Stomach (tissue), 9 donors: ENCODE results near the gene CARF. TPM values are rescaled to one million over a fixed set of nuclear protein-coding genes. Genes with fewer than 3 reads are reported as not detected.

Experiments
- DNase-seq, 2 donors: peaks; one replicate each; pipeline versions ENCODE4 v3.0.0 to v3.0.0-alpha.2; 2013 to 2019
- H3K27ac ChIP-seq, 5 donors: fragments of 200-600 bp in 4 of 5; sonication (generic) in 4 of 5; one replicate each; pipeline ENCODE4 v1.5.1; 2013 to 2019; ENCODE audit warnings: mild to moderate bottlenecking in 1 of 5, moderate library complexity in 1 of 5
- H3K27me3 ChIP-seq, 3 donors: fragments of 200-600 bp; sonication (generic); one replicate each; pipeline ENCODE4 v1.5.1; 2017 to 2019; ENCODE audit warnings: mixed run types in 1 of 3
- H3K36me3 ChIP-seq, 4 donors: fragments of 200-600 bp; sonication (generic); 1 replicate in 3 of 4; 2 replicates in 1 of 4; pipeline ENCODE4 v1.5.1; 2016 to 2019
- H3K4me1 ChIP-seq, 4 donors: fragments of 200-600 bp; sonication (generic); one replicate each; pipeline ENCODE4 v1.5.1; 2016 to 2019
- H3K4me3 ChIP-seq, 4 donors: fragments of 200-600 bp; sonication (generic) in 3 of 4; one replicate each; pipeline ENCODE4 v1.5.1; 2016 to 2019; ENCODE audit warnings: mild to moderate bottlenecking in 1 of 4
- H3K9me3 ChIP-seq, 4 donors: fragments of 200-600 bp; sonication (generic); one replicate each; pipeline ENCODE4 v1.5.1; 2016 to 2019
- CTCF ChIP-seq, 7 experiments: fragments of 450-650 bp in 4 of 7; fragments of 200-600 bp in 3 of 7; sonication (generic) in 3 of 7; IDR thresholded peaks; one replicate each; pipeline ENCODE4 v1.5.1; 2016 to 2019; ENCODE audit warnings: antibody characterized with exemption in 7 of 7, control low read depth in 2 of 7, mild to moderate bottlenecking in 1 of 7
- EP300 ChIP-seq: sonication (generic); formaldehyde crosslinking; IDR thresholded peaks from one replicate; pipeline ENCODE4 v1.6.1; 2017; ENCODE audit warnings: antibody characterized with exemption
- POLR2A ChIP-seq, 4 donors: fragments of 450-650 bp; IDR thresholded peaks; one replicate each; pipeline ENCODE4 v1.6.1; 2016; ENCODE audit warnings: antibody characterized with exemption in 4 of 4, control low read depth in 2 of 4, mild to moderate bottlenecking in 1 of 4, moderate library complexity in 1 of 4
- POLR2AphosphoS5 ChIP-seq, 3 donors: sonication (generic); formaldehyde crosslinking; IDR thresholded peaks; one replicate each; pipeline ENCODE4 v1.6.1; 2016; ENCODE audit warnings: antibody characterized with exemption in 3 of 3
- WGBS, 5 donors: extraction: QIAGEN DNeasy Blood & Tissue Kit in 3 of 5; methylation state at CpG; one replicate each; pipeline versions ENCODE4 v1.1.5 to v1.1.7; 2013 to 2018; 5-methylcytosine and 5-hydroxymethylcytosine counted together
- intact Hi-C: fragments of 100-400 bp; cut with DNase I; formaldehyde crosslinking; loops from one replicate; pipeline ENCODE4 v1.15.1; 2023; ENCODE audit warnings: low total_unique reads
- polyA plus RNA-seq, 3 donors: library from polyadenylated mRNA; stranded (reverse); fragments of 200-250 nt; gene quantifications; one replicate each; pipeline ENCODE4 v1.2.3, GENCODE V29; 2013
- total RNA-seq, 5 donors: library from RNA; depleted of rRNA; stranded (reverse); fragments of >200 nt; gene quantifications; one replicate each; pipeline versions ENCODE4 v1.1.0 to v1.2.3, GENCODE V29; 2014 to 2016
- donor health status: healthy with polysubstance abuse.
- donor health status: Bipolar disorder and iron deficiency.
- donor health status: healthy.

CARF gene
- total and polyA plus RNA-seq, 8 donors = 1.8 to 30.9 (median 20.1) TPM

GRCh38 chr2:203003716-203004115, 91.6 kb downstream of the CARF start:
- intact Hi-C loops = no loop called here
- WGBS, 5 donors = 83 to 91% (median 87%) methylated on average over 8 of the region's 8 CpGs

GRCh38 chr2:203014456-203015199, 102.6 kb downstream of the CARF start, which contains the start of gene NBEAL1:
TSS of gene NBEAL1 (plus strand) at chr2:203014875. CDS start at chr2:203016385, 1,510 bp downstream.
- H3K4me1 ChIP-seq = peaks cover 0 to 52% (median 30%) of the 10 kb centered on the region in 4 donors
- peak; percentile 99 to 100 for DNase-seq
- peak within 1 kb of the TSS; percentile 71 to 79 (median 75) for H3K4me3 ChIP-seq
- TF ChIP-seq CTCF (IDR thresholded peaks at IDR 0.05) = no peak
- TF ChIP-seq EP300 = no peak
- peak in 2 of 4 donors; percentile 52 to 90 for TF ChIP-seq POLR2A (IDR thresholded peaks at IDR 0.05)
- peak; percentile 85 to 92 (median 91) for TF ChIP-seq POLR2AphosphoS5 (IDR thresholded peaks at IDR 0.05)
- H3K27me3 ChIP-seq = no peaks in the 10 kb centered on the region
- intact Hi-C loops = no loop called here
- H3K27ac ChIP-seq = peak within 1 kb of the TSS; percentile 94 to 98 (median 96)
- H3K9me3 ChIP-seq = no peaks in the 10 kb centered on the region
- H3K36me3 ChIP-seq = no peaks in the 10 kb centered on the region
- WGBS, 5 donors = 0 to 1% (median 0%) methylated on average over 40 to 59 of the region's 59 CpGs

More at GRCh38 chr2:203003716-203004115, 91.6 kb downstream of the CARF start:
- Histone ChIP-seq H3K27ac (no peak overlapping the region), H3K36me3 (no peaks in the 10 kb centered on the region), H3K27me3 (no peaks in the 10 kb centered on the region), H3K9me3 (no peaks in the 10 kb centered on the region), H3K4me1 (no peaks in the 10 kb centered on the region), H3K4me3 (no peak overlapping the region)
- DNase-seq = no peak
- TF ChIP-seq CTCF (IDR thresholded peaks at IDR 0.05) (no peak), POLR2A (IDR thresholded peaks at IDR 0.05) (no peak), POLR2AphosphoS5 (IDR thresholded peaks at IDR 0.05) (no peak), EP300 (no peak)

GRCh38 chr2:203016716-203017115, 104.6 kb downstream of the CARF start:
- no peaks in the 10 kb centered on the region for H3K36me3 ChIP-seq
- intact Hi-C loops = no loop called here
- 19 to 52% (median 36%) methylated on average over 3 of the region's 3 CpGs for WGBS, 5 donors
- H3K27me3 ChIP-seq = no peaks in the 10 kb centered on the region
- no peaks in the 10 kb centered on the region for H3K9me3 ChIP-seq
- H3K4me1 ChIP-seq = peaks cover 0 to 73% (median 47%) of the 10 kb centered on the region in 4 donors
- no peak for TF ChIP-seq EP300
- no peak for TF ChIP-seq POLR2A (IDR thresholded peaks at IDR 0.05)
- no peak for TF ChIP-seq CTCF (IDR thresholded peaks at IDR 0.05)
- no peak for TF ChIP-seq POLR2AphosphoS5 (IDR thresholded peaks at IDR 0.05)
- peak overlapping the region in 4 of 5 donors; percentile 94 to 97 (median 95) for H3K27ac ChIP-seq
- DNase-seq = no peak
- peak overlapping the region; percentile 71 to 79 (median 75) for H3K4me3 ChIP-seq

GRCh38 chr2:203018181-203018580, 106.1 kb downstream of the CARF start:
- 0 to 7% (median 6%) methylated on average over 1 of the region's 1 CpG for WGBS, 5 donors
- Histone ChIP-seq H3K4me1 (peaks cover 5 to 87% (median 55%) of the 10 kb centered on the region in 4 donors), H3K27me3 (no peaks in the 10 kb centered on the region), H3K9me3 (no peaks in the 10 kb centered on the region), H3K36me3 (no peaks in the 10 kb centered on the region), H3K4me3 (peak overlapping the region; percentile 71 to 79 (median 75)), H3K27ac (peak overlapping the region in 4 of 5 donors; percentile 51 to 97 (median 94))
- TF ChIP-seq POLR2AphosphoS5 (IDR thresholded peaks at IDR 0.05) (no peak), EP300 (no peak), CTCF (IDR thresholded peaks at IDR 0.05) (no peak), POLR2A (IDR thresholded peaks at IDR 0.05) (no peak)
- intact Hi-C loops = no loop called here
- no peak for DNase-seq
